Measurements from ENCODE around the gene TUBGCP2. TPM values are rescaled to one million over a fixed set of nuclear protein-coding genes. Genes with fewer than 3 reads are reported as not detected.
A peak's percentile ranks its signal among the peaks of the same experiment; 100 is the strongest.

Gene TUBGCP2
- total RNA-seq, 1 donor from 2014 or later = 66.7 TPM

GRCh38 chr10:133309100-133309719 lies 538 bp upstream of the TUBGCP2 start:
- Mint-ChIP-seq H3K4me3 (peak overlapping the region; percentile 78), H3K9me3 (no peaks in the 10 kb centered on the region), H3K36me3 (ENCODE audit: low read depth) (peaks cover 44% of the 10 kb centered on the region), H3K27me3 (no peaks in the 10 kb centered on the region), H3K4me1 (peaks cover 36% of the 10 kb centered on the region), H3K27ac (peak overlapping the region; percentile 73)
- TF ChIP-seq CTCF (IDR thresholded peaks at IDR 0.05) = no peak
- CTCF ChIA-PET = interaction anchor here (1.1 kb wide), 1 partner anchor 20 kb away, joined by 3 read pairs; no protein-coding TSS in a partner anchor
- POLR2A ChIA-PET = no interaction called here
- ATAC-seq (ENCODE audit: low read depth) (peak; percentile 89), DNase-seq (peak; percentile 94)
- intact Hi-C loops (cut with micrococcal nuclease) = loop anchor here (1.0 to 5.0 kb wide), 2 partner anchors 64 to 1002 kb away; partner anchors contain the start of genes ECHS1 and STK32C

GRCh38 chr10:133307776-133308420 lies 774 bp downstream of the TUBGCP2 start:
- DNase-seq (peak; percentile 65), ATAC-seq (ENCODE audit: low read depth) (peak; percentile 26)
- ChIA-PET POLR2A (interaction anchor here (0.7 to 1.7 kb wide), 4 partner anchors 19 to 47 kb away, joined by 3 to 13 read pairs (median 4); partner anchors contain the start of gene ADAM8), CTCF (interaction anchor here (0.6 to 2.2 kb wide), 10 partner anchors 12 to 165 kb away, joined by 3 to 7 read pairs (median 4); partner anchors contain the start of gene ADAM8)
- Mint-ChIP-seq H3K9me3 (no peaks in the 10 kb centered on the region), H3K4me1 (peaks cover 33% of the 10 kb centered on the region), H3K27me3 (no peaks in the 10 kb centered on the region), H3K4me3 (peak overlapping the region; percentile 94), H3K27ac (peak overlapping the region; percentile 96), H3K36me3 (ENCODE audit: low read depth) (peaks cover 44% of the 10 kb centered on the region)
- intact Hi-C loops (cut with micrococcal nuclease) = loop anchor here (1.0 to 5.0 kb wide), 4 partner anchors 33 to 1001 kb away; partner anchors contain the start of genes STK32C and VENTX
- TF ChIP-seq CTCF (IDR thresholded peaks at IDR 0.05) = peak; percentile 37

- no peak for TF ChIP-seq CTCF (IDR thresholded peaks at IDR 0.05)
- H3K27me3 Mint-ChIP-seq = no peaks in the 10 kb centered on the region
- no peak overlapping the region for H3K27ac Mint-ChIP-seq
- POLR2A ChIA-PET = interaction anchor here (1.0 to 1.7 kb wide), 2 partner anchors 31 to 46 kb away, joined by 3 to 13 read pairs; partner anchors contain the start of gene ADAM8
- ATAC-seq (ENCODE audit: low read depth) = no peak
- peaks cover 35% of the 10 kb centered on the region for H3K4me1 Mint-ChIP-seq
- no peaks in the 10 kb centered on the region for H3K9me3 Mint-ChIP-seq
- peak overlapping the region; percentile 94 for H3K4me3 Mint-ChIP-seq
- intact Hi-C loops (cut with micrococcal nuclease) = loop anchor here (2.0 to 5.0 kb wide), 2 partner anchors 70 to 1000 kb away; partner anchors contain the start of genes STK32C and VENTX
- no peak for DNase-seq
- CTCF ChIA-PET = interaction anchor here (0.6 to 2.2 kb wide), 10 partner anchors 16 to 164 kb away, joined by 3 to 7 read pairs (median 4); partner anchors contain the start of gene ADAM8
- H3K36me3 Mint-ChIP-seq (ENCODE audit: low read depth) = peaks cover 41% of the 10 kb centered on the region
Measured at GRCh38 chr10:133306941-133307379, 1.7 kb downstream of the TUBGCP2 start.

- Mint-ChIP-seq H3K27ac (peak overlapping the region; percentile 76), H3K9me3 (no peaks in the 10 kb centered on the region), H3K4me1 (peaks cover 35% of the 10 kb centered on the region), H3K27me3 (no peaks in the 10 kb centered on the region), H3K4me3 (peak overlapping the region; percentile 35), H3K36me3 (ENCODE audit: low read depth) (peaks cover 32% of the 10 kb centered on the region)
- POLR2A ChIA-PET = interaction anchor here (1.0 kb wide), 1 partner anchor 31 kb away, joined by 4 read pairs; no protein-coding TSS in a partner anchor
- DNase-seq (no peak), ATAC-seq (ENCODE audit: low read depth) (no peak)
- no peak for TF ChIP-seq CTCF (IDR thresholded peaks at IDR 0.05)
- CTCF ChIA-PET = interaction anchor here (1.4 to 1.5 kb wide), 2 partner anchors 30 to 31 kb away, joined by 3 read pairs; partner anchors contain the start of gene ADAM8
- intact Hi-C loops (cut with micrococcal nuclease) = loop anchor here (2.0 to 5.0 kb wide), 2 partner anchors 69 to 999 kb away; partner anchors contain the start of genes STK32C and VENTX
Measured at GRCh38 chr10:133306097-133306476, 2.6 kb downstream of the TUBGCP2 start.
